Activated naive CD8-positive, alpha-beta T cell treated with anti-CD3 and anti-CD28 coated beads for 36 hours (primary cell): Measurements from ENCODE around the gene FSTL4. TPM values are rescaled to one million over a fixed set of nuclear protein-coding genes. Genes with fewer than 3 reads are reported as not detected.

Experiments used
- DNase-seq: peaks from one replicate; pipeline ENCODE4 v3.0.0; 2021
- H3K27ac Mint-ChIP-seq: one replicate; pipeline ENCODE4 v1.8.0; 2022; ENCODE audit warnings: mild to moderate bottlenecking, moderate library complexity, mixed read lengths
- H3K27me3 Mint-ChIP-seq: one replicate; pipeline ENCODE4 v1.8.0; 2022; ENCODE audit warnings: mild to moderate bottlenecking, mixed read lengths
- H3K36me3 Mint-ChIP-seq: one replicate; pipeline ENCODE4 v1.8.0; 2021; ENCODE audit warnings: mild to moderate bottlenecking, mixed read lengths
- H3K4me1 Mint-ChIP-seq: one replicate; pipeline ENCODE4 v1.8.0; 2021; ENCODE audit warnings: mixed read lengths
- H3K4me3 Mint-ChIP-seq: one replicate; pipeline ENCODE4 v1.8.0; 2022; ENCODE audit warnings: mild to moderate bottlenecking, moderate library complexity, mixed read lengths
- H3K9me3 Mint-ChIP-seq: one replicate; pipeline ENCODE4 v1.8.0; 2022; ENCODE audit warnings: mixed read lengths
- total RNA-seq, 2 experiments: library from RNA; stranded (reverse); gene quantifications; one replicate each; pipeline ENCODE4 v1.2.3, GENCODE V29; 2021

Gene FSTL4
- total RNA-seq, 2 experiments from 2014 or later = 0.10 to 0.29 TPM

DNA sequence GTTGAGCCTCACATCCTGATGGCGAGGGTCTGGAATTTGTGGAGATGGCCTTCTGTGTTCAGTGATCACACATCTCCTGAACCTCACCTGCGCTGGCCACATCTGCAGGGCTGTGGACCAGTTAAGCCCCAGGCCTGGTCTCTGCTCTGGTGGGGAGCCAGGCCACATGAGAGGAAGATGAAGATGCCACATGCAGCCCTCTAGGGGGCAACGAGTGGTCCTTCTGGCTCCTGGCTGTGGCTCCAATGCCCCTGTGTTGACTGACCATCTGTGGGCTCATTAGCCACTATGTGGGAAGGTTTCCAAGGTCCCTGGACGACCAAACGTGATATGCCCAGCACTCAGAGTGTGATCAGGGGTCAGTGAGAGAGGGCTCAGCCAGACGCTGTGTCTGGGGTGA lies 357.5 kb downstream of the FSTL4 start:
- H3K36me3 Mint-ChIP-seq = no peaks in the 10 kb centered on the region
- H3K4me3 Mint-ChIP-seq = no peak overlapping the region
- H3K4me1 Mint-ChIP-seq = peaks cover 17% of the 10 kb centered on the region
- H3K9me3 Mint-ChIP-seq = no peaks in the 10 kb centered on the region
- H3K27me3 Mint-ChIP-seq = no peaks in the 10 kb centered on the region
- no peak for DNase-seq
- H3K27ac Mint-ChIP-seq = no peak overlapping the region

DNA sequence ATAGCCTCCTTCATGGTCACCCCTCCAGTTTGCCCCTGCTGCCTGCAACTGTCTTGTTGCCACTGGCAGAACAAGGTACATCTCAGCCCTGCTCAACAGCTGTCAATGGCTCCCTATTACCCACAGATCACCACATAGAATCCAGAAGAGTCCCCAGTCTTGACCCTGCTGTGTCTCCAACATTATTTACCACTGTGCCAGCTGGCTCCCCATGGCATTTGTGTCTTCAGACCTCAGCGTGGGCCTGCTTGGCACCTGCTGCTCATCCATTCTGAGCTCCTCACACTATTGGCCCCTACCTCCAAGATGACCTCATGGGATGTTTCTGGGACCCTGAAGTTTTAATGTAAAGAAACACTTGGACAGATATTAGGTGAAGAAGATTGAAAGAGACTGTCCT lies 358.7 kb downstream of the FSTL4 start:
- Mint-ChIP-seq H3K9me3 (no peaks in the 10 kb centered on the region), H3K27me3 (no peaks in the 10 kb centered on the region), H3K36me3 (no peaks in the 10 kb centered on the region), H3K4me1 (peaks cover 8% of the 10 kb centered on the region), H3K27ac (no peak overlapping the region), H3K4me3 (no peak overlapping the region)
- no peak for DNase-seq

DNA sequence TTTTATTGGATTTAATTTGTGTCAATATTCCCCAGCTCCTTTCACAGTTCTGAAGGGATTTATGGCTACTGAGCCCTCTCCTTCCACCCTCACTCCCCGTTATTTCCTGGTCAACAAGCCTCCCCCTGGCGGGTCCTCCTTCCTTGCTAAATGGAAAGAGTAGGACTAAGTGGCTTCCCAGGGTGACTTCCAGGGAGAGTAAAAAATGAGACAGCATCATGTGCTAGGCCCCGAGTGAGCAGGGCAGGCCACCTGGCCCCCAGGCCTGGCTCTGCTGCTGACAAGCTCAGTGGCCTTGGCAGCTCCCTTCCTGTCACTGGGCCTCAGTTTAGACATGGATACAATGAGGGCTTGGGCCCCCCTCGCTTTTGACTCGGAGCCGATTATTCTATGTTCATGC lies 359.3 kb downstream of the FSTL4 start:
- no peak overlapping the region for H3K27ac Mint-ChIP-seq

DNA sequence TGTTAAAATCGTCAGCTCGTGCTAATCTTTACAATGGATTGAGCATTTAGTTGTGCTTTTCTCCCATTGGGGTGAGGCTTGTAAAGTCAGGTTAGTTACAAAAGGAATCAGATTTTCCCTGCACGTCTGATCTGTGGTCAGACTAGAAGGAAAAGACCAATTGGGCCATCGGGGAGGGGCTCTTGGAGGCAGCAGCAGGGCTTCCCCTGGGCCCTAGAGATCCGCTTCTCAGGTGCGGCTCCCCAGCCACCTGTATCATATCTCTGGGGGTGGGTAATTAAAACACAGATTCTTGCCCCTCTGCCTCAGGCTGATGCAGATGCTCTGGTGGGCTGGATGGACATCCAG lies 360.2 kb downstream of the FSTL4 start:
- no peaks in the 10 kb centered on the region for H3K9me3 Mint-ChIP-seq
- H3K27ac Mint-ChIP-seq = no peak overlapping the region
- H3K36me3 Mint-ChIP-seq = no peaks in the 10 kb centered on the region
- H3K4me3 Mint-ChIP-seq = no peak overlapping the region
- no peaks in the 10 kb centered on the region for H3K4me1 Mint-ChIP-seq
- no peaks in the 10 kb centered on the region for H3K27me3 Mint-ChIP-seq
- no peak for DNase-seq

More for the DNA sequence above, 359.3 kb downstream of the FSTL4 start:
- DNase-seq = no peak
- H3K4me1 Mint-ChIP-seq = peaks cover 2% of the 10 kb centered on the region
- no peak overlapping the region for H3K4me3 Mint-ChIP-seq
- no peaks in the 10 kb centered on the region for H3K9me3 Mint-ChIP-seq
- H3K36me3 Mint-ChIP-seq = no peaks in the 10 kb centered on the region
- no peaks in the 10 kb centered on the region for H3K27me3 Mint-ChIP-seq

DNA sequence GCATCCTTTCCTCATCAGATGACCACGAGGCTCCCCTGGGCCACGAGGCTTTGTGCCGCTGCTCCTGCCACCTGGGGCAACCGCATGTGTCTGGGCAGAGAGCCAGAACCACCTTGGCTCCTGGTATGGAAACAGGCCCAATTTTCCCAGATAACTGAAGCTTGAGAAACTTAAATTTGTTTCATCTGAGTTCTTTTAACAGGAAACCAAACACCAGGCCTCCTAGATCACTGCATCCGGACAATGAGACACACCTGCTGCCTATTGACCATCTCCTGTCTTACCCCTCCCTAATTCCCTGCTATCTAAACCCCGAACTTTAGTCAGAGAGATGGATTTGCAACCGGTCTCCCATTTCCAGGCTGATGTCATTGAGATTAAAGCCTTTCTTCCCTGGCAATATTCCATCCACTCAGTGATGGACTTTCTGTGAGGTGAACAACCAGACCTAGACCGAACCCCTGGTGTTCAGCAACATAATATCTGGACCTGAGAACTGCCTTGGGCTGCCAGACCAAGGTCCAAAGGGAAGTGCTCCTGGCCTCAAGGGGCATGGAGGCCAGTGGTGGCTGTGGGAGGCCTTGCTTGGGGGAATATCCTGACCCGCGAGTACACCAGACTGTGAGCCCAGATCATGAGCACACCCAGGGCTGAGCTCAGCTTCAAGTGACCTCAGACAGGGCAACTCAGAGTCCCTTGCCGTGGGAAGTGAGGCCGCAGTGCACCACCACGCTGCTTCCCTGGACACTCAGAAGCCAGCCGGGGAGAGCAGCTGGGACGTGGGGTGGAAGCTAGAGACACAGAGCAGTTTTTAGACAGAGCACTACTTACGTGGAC lies 360.8 kb downstream of the FSTL4 start:
- H3K27ac Mint-ChIP-seq = no peak overlapping the region
- H3K4me1 Mint-ChIP-seq = no peaks in the 10 kb centered on the region
- no peak overlapping the region for H3K4me3 Mint-ChIP-seq
- H3K9me3 Mint-ChIP-seq = no peaks in the 10 kb centered on the region
- H3K27me3 Mint-ChIP-seq = no peaks in the 10 kb centered on the region
- H3K36me3 Mint-ChIP-seq = no peaks in the 10 kb centered on the region
- no peak for DNase-seq

DNA sequence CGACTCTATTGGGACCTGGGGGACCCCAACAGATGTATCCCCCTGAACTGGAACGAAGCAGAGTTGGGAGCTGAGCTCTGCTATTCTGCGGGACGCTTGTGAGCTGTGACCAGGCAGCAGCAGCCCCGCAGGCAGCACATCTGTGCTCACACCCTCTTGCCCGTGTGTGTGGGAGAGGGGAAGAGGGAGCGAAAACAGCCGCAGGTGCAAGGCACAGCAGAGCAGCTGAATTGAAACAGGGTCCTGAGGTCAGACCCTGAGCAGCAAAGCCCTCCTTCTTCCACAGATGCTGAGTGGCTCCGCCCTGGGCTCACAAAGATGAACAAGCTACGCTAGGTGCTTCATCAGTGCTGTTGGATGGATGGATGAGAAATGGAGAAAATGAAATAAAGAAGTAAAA lies 361.8 kb downstream of the FSTL4 start:
- H3K9me3 Mint-ChIP-seq = no peaks in the 10 kb centered on the region
- H3K36me3 Mint-ChIP-seq = no peaks in the 10 kb centered on the region
- DNase-seq = no peak
- H3K27me3 Mint-ChIP-seq = no peaks in the 10 kb centered on the region
- H3K4me1 Mint-ChIP-seq = peaks cover 1% of the 10 kb centered on the region
- no peak overlapping the region for H3K27ac Mint-ChIP-seq
- H3K4me3 Mint-ChIP-seq = no peak overlapping the region

DNA sequence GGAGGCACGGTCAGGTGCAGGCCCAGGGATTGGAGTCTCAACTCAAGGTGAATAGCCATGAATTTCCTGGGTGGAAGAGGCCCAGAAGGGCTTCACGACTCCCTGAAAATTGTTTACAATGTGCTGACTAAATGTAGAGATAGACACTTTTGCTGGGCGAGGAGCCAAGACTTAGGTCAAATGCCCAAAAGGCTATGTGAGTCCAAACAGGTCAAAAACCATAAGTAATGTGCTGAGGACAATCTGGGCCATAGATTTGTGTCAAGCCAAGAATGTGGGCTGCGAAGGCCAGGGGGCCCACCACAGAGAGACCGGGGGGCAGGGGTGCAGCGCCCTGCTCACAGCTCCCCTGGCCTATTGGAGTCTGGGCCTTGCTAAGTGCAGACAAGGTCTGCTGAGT lies 362.7 kb downstream of the FSTL4 start:
- Mint-ChIP-seq H3K4me1 (peaks cover 5% of the 10 kb centered on the region), H3K27ac (no peak overlapping the region), H3K9me3 (no peaks in the 10 kb centered on the region), H3K4me3 (no peak overlapping the region), H3K36me3 (no peaks in the 10 kb centered on the region), H3K27me3 (no peaks in the 10 kb centered on the region)
- no peak for DNase-seq

DNA sequence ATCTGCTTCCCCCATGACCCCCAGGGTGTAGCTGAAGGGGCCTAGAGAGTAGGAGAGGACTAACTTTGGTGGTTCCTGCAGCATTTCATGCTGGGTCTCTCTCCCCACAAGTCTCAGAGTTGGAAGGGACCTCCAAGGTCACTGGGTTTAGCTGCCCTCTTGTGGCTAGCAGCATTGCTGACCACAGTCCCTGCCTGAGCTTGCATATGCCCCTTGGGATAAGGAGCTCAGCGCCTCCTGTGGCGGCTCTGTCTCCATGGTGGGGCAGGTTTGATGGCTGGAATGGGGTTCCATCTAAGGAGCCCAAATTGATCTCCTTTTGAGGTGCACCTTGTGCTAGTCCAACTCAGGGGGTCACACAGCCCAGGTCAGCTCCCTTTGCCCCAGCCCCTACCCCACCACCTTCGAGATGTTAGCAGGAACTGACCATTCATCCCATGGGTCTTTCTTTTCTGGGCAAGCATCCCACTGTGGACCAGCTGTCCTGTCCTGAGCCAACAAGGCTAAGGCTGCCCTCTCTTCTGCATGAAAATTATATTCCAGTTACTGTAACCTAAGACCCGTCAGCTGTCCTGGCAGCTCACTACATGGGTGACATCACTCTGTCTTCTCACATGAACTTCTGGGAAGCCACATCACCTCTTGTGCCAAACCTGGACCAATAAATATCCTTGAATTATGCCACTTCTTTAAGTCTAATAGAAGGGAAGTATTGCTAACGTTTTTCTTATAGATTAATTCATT lies 364.3 kb downstream of the FSTL4 start:
- Mint-ChIP-seq H3K27me3 (no peaks in the 10 kb centered on the region), H3K27ac (no peak overlapping the region), H3K9me3 (no peaks in the 10 kb centered on the region), H3K4me3 (no peak overlapping the region), H3K4me1 (peaks cover 8% of the 10 kb centered on the region), H3K36me3 (no peaks in the 10 kb centered on the region)
- no peak for DNase-seq

DNA sequence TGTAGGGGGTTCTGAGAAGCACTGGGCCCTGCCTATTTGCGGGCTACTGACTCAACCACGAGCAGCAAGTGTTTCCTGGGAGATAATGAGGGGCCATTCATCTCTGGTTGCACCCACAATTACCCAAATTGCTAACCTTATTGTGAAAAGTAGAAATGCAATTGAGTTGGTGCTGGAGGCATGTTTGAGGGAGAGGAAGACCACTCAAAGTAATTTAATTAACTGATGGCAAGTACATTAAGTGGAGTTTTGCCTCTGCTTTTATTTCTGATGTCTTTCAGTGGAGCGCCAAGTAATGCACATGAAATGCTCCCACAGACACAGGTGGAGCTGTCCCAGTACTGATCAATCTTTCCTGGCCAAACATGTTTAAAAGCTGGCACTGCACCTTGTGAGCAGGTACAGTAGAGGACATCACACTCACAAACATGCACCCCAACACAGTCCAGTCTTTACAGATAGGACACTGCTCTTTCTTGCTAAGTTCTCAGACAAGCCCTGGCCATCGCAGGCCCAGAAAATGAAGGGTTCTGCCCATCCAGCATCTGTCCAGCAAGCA lies 365.1 kb downstream of the FSTL4 start:
- no peak overlapping the region for H3K4me3 Mint-ChIP-seq
- H3K27me3 Mint-ChIP-seq = no peaks in the 10 kb centered on the region
- H3K9me3 Mint-ChIP-seq = no peaks in the 10 kb centered on the region
- DNase-seq = no peak
- H3K36me3 Mint-ChIP-seq = no peaks in the 10 kb centered on the region
- no peak overlapping the region for H3K27ac Mint-ChIP-seq
- H3K4me1 Mint-ChIP-seq = peaks cover 8% of the 10 kb centered on the region

DNA sequence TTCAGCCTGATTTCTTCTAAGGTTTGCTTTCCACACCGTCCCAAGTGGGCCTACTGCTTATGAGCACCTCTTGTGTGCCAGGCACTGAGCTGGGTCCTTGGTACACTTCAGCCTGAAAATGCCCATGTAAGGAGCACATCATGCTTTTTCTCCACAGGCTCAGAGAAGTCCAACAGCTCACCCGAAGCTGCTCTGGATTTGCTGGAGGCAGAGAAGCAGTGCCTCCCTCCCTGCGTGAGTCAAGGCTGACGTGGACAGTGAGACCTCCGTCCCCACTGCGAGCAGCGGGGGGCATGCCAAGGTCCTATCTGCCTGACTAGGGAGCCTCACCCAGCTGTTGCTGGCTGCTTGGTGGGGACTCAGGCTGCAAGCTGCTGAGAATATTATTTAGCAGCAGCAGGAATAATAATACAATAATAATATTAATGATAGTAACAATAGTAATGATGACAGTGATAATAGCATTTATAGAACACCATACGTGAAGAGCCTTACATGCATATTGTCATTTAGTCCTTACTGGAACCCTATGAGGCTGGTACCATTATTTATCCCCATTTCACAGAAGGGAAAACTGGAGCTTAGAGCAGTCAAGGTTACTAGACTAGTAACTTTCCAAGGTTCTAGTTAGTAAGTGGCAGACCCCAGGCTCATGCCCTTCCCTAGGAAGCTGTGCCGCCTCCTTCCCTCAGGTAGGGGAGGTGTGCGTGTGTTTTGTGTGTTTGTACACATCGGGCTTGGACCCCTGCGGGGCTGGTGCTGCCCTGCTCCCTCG lies 365.8 kb downstream of the FSTL4 start:
- Mint-ChIP-seq H3K27me3 (no peaks in the 10 kb centered on the region), H3K27ac (no peak overlapping the region), H3K4me1 (peaks cover 8% of the 10 kb centered on the region), H3K36me3 (no peaks in the 10 kb centered on the region), H3K9me3 (no peaks in the 10 kb centered on the region), H3K4me3 (no peak overlapping the region)
- DNase-seq = no peak

DNA sequence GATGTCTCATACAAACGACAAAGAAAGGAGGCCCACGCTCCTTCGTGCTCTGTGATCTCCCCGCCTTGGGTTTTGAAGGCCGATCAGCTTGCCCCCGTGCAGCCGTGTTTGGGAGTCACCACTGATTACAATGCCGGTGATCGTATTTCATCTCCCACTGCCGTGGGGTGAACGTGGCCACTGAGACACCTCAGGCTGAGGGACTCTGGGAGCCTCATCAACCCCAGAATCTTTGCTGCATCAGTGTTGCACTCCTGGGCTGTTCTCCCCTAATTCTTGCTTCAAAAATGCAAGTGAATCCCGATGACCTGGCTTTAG lies 366.3 kb downstream of the FSTL4 start:
- no peak for DNase-seq
- Mint-ChIP-seq H3K27me3 (no peaks in the 10 kb centered on the region), H3K4me3 (no peak overlapping the region), H3K27ac (no peak overlapping the region), H3K9me3 (no peaks in the 10 kb centered on the region), H3K36me3 (no peaks in the 10 kb centered on the region), H3K4me1 (peaks cover 8% of the 10 kb centered on the region)

DNA sequence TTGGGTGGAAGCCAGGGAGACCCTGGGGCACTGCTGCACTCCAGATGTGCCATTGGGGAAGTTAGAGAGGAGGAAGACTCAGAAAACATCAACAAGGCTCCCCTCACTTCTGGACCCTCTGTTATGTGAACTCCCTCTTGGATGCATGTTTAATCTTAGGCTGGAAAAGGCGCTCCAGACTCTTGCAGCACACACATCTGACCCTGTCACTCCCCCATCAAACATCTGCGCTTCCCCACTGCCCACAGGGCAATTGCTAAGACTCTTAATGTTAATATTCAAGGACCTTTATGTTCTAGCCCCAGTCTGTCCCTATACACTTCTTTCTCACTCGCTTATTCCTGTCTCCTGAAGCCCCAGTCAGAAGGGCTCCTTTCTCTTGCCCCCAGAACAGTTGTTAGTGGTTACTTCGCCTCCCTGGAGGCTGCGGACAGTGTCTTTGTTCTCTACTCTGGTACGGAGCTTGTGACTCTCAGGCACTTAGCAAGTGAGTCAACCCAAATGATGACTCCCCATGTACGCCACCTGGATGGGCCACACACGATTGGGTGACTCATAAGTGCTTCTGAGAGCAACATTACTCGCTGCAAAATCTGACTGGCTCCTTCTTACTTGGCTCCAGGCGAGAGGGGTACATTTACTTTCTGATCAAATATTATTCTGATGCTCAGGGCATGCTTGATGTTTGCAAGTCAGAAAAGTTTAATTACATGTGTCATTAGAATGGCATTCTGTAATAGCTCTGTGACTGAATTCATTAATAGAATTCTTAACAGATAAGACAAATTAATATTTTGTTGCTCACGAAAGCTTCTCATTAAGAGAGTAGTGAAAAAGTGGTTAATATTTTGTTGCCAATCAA lies 366.9 kb downstream of the FSTL4 start:
- H3K27me3 Mint-ChIP-seq = no peaks in the 10 kb centered on the region
- H3K9me3 Mint-ChIP-seq = no peaks in the 10 kb centered on the region
- H3K4me3 Mint-ChIP-seq = no peak overlapping the region
- H3K36me3 Mint-ChIP-seq = no peaks in the 10 kb centered on the region
- no peak overlapping the region for H3K27ac Mint-ChIP-seq
- DNase-seq = peak; percentile 31
- H3K4me1 Mint-ChIP-seq = peaks cover 11% of the 10 kb centered on the region

DNA sequence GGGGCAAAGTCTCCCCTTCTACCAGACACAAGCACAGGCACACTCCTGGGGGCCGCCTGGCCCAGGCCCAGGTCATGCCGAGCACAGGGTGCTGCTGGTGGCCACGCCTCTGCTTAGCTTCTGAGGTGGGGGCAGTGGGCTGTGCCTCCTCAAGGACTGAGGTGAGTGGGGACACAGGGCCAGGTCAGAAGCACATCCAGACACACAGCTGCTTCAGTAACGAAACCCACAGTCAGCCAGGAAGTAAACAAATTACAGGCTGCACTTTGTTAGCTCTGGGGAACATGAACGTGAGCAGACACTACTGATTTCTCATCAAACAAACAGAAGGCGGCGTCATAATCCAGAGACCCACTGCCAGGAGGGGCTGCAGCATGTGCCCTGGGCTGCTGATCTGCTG lies 368.1 kb downstream of the FSTL4 start:
- no peak for DNase-seq
- peaks cover 14% of the 10 kb centered on the region for H3K4me1 Mint-ChIP-seq
- H3K27ac Mint-ChIP-seq = no peak overlapping the region
- no peaks in the 10 kb centered on the region for H3K36me3 Mint-ChIP-seq
- no peaks in the 10 kb centered on the region for H3K27me3 Mint-ChIP-seq
- H3K4me3 Mint-ChIP-seq = no peak overlapping the region
- no peaks in the 10 kb centered on the region for H3K9me3 Mint-ChIP-seq

DNA sequence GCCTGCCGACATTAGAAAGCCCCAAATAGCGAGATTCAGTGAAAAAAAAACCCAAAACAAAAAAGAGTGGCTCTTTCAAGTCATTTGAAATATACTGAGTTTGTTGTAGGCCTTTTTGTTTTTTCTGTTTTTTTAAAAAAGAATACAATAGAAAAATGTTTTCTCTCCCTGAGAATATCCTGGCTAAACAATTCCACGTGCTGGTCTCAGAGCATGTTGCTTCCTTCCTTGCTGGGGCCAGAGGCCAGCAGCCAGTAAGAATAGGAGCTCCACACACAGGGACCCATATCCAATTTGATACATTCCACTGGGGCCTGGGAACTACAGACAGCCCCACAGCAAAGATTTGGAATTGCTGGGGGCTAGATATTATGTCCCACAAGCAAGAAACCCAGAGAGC lies 369.1 kb downstream of the FSTL4 start:
- Mint-ChIP-seq H3K4me3 (no peak overlapping the region), H3K27ac (no peak overlapping the region), H3K36me3 (no peaks in the 10 kb centered on the region), H3K27me3 (no peaks in the 10 kb centered on the region), H3K9me3 (no peaks in the 10 kb centered on the region), H3K4me1 (peaks cover 14% of the 10 kb centered on the region)
- no peak for DNase-seq
